A549 (cell line): ENCODE data around the gene SLC16A9.

Source experiments
- CHD4 ChIP-seq: fragments of 200-600 bp; sonication (generic); IDR thresholded peaks from 2 replicates; pipeline ENCODE4 v1.6.1; 2016; ENCODE audit warnings: antibody characterized with exemption, mild to moderate bottlenecking, borderline replicate concordance
- CTCF ChIP-seq: fragments of >200 bp; sonication (Bioruptor Twin); formaldehyde crosslinking; IDR thresholded peaks from 3 replicates; pipeline ENCODE4 v1.5.1; 2016
- FOSL2 ChIP-seq, 2 experiments: fragments of 450-650 bp in 1 of 2; fragments of >200 bp in 1 of 2; sonication (Bioruptor Twin) in 1 of 2; formaldehyde crosslinking; IDR thresholded peaks; 2 replicates each; pipeline versions ENCODE4 v1.5.0 to v1.6.1; 2016 to 2020; ENCODE audit warnings: mild to moderate bottlenecking in 1 of 2, moderate library complexity in 1 of 2
- MAX ChIP-seq: IDR thresholded peaks from 2 replicates; pipeline ENCODE4 v1.6.1; 2012
- MYC ChIP-seq: IDR thresholded peaks from 2 replicates; pipeline ENCODE4 v1.6.1; 2012; ENCODE audit warnings: mild to moderate bottlenecking, inconsistent platforms, low read length, improper control_type of control experiment, borderline replicate concordance
- POLR2A ChIP-seq: IDR thresholded peaks from 2 replicates; pipeline ENCODE4 v1.6.1; 2012; ENCODE audit warnings: mild to moderate bottlenecking, low read length
- RAD21 ChIP-seq, 2 experiments: fragments of >200 bp in 1 of 2; sonication (Bioruptor Twin) in 1 of 2; formaldehyde crosslinking in 1 of 2; IDR thresholded peaks in 1 of 2; conservative IDR thresholded peaks in 1 of 2; 2 replicates in 1 of 2; 3 replicates in 1 of 2; pipeline ENCODE4 v1.6.1; 2012 to 2018; ENCODE audit warnings: inconsistent platforms in 1 of 2
- SMC3 ChIP-seq: fragments of >200 bp; sonication (Bioruptor Twin); formaldehyde crosslinking; IDR thresholded peaks from 3 replicates; pipeline ENCODE4 v1.6.1; 2018; ENCODE audit warnings: inconsistent platforms
- TFCP2L1 ChIP-seq: fragments of 250-450 bp; sonication (Bioruptor Pico); IDR thresholded peaks from 2 replicates; pipeline ENCODE4 v1.5.0; 2021; ENCODE audit warnings: mild to moderate bottlenecking
- TP53 ChIP-seq: fragments of 250-450 bp; sonication (Bioruptor Pico); IDR thresholded peaks from 2 replicates; pipeline ENCODE4 v1.5.0; 2021; ENCODE audit warnings: mild to moderate bottlenecking, moderate library complexity

GRCh38 chr10:59622320-59623132 is 87.1 kb downstream of the SLC16A9 start:
- TF ChIP-seq MAX (no peak), CTCF (peak; percentile 65), MYC (no peak), SMC3 (peak; percentile 69), TP53 (no peak), POLR2A (no peak), RAD21 (conservative IDR thresholded peaks at IDR 0.05 in 1 of 2, IDR thresholded peaks at IDR 0.05 in 1 of 2) (peak; percentile 56 to 59), TFCP2L1 (CRISPR knock-in tag) (no peak), CHD4 (no peak), FOSL2 (IDR thresholded peaks at IDR 0.05) (no peak), FOSL2 (CRISPR knock-in tag; IDR thresholded peaks at IDR 0.05) (no peak)
